ENCODE measurements around the gene TXNDC11. TPM values are rescaled to one million over a fixed set of nuclear protein-coding genes. Genes with fewer than 3 reads are reported as not detected.

The TXNDC11 gene
- total RNA-seq, 1 donor from 2014 or later, result 38.3 TPM

DNA sequence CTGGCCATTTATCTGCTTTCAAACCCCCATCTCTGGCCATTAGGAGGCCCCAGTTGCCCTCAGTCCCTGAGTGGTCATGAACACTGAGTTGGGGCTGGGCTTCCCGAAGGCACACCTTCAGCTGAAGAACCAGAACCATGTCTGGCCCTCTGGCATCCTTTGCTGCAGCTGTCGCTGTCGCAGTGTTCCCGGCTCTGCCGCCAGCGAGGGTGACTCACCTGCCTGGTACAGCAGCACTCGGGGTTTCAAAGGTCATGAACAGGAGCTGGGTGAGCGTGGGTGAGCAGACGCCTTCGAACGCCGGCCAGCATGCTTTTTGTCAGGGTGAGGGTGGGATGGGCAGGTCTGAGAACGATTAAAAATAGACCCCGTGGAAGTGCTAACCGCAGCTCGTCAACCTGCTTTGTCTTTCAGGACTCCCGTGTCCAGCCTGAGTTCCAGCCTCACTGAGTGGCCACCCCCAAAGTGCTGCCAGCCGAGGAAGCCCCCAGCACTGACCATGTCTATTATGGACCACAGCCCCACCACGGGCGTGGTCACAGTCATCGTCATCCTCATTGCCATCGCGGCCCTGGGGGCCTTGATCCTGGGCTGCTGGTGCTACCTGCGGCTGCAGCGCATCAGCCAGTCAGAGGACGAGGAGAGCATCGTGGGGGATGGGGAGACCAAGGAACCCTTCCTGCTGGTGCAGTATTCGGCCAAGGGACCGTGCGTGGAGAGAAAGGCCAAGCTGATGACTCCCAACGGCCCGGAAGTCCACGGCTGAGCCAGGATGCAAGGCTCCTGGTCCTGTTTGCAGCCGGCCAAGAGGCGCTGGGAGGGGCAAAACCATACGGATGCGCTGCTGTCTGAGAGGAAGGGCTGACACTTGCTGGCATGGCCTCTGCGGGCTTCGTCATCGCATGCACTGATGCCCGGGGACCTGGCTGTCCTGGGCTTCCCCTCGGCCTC, 66.8 kb downstream of the TXNDC11 start:
- DNase-seq (ENCODE audit: low read depth), result peak; percentile 59

DNA sequence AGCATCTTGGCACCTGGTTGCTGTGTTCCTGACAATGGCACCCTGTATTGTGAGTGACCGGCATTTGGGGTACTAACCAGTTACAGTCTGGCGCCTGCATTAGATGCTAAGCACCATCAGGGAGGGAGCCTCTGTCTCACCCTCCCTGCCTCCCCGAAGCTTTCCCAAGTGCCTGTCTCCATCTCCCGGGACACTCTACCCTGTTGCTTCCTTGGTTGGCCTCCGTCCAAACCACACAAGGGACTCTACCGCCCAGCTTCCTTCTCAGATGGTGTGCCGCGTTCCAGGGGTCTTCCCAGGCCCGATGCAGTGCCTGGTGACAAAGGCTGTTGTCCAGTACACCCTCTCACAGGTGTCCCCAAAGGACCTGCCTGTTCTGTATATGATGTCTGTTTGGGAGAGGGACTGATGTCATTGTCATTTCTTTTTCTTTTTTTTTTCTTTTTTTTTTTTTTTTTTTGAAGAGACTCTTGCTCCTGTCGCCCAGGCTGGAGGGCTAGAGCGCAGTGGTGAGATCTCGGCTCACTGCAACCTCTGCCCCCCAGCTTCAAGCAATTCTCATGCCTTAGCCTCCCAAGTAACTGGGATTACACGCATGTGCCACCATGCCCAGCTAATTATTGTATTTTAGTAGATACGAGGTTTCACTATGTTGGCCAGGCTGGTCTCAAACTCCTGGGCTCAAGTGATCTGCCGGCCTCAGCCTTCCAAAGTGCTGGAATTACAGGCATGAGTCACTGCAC, 67.7 kb downstream of the TXNDC11 start:
- DNase-seq (ENCODE audit: low read depth), result peak; percentile 21

- DNase-seq (ENCODE audit: low read depth), result no peak
Observed at GRCh38 chr16:11674001-11674817, 68.4 kb downstream of the TXNDC11 start.

- no peak for DNase-seq (ENCODE audit: low read depth)
Observed at GRCh38 chr16:11673091-11674000, 69.3 kb downstream of the TXNDC11 start.

DNA sequence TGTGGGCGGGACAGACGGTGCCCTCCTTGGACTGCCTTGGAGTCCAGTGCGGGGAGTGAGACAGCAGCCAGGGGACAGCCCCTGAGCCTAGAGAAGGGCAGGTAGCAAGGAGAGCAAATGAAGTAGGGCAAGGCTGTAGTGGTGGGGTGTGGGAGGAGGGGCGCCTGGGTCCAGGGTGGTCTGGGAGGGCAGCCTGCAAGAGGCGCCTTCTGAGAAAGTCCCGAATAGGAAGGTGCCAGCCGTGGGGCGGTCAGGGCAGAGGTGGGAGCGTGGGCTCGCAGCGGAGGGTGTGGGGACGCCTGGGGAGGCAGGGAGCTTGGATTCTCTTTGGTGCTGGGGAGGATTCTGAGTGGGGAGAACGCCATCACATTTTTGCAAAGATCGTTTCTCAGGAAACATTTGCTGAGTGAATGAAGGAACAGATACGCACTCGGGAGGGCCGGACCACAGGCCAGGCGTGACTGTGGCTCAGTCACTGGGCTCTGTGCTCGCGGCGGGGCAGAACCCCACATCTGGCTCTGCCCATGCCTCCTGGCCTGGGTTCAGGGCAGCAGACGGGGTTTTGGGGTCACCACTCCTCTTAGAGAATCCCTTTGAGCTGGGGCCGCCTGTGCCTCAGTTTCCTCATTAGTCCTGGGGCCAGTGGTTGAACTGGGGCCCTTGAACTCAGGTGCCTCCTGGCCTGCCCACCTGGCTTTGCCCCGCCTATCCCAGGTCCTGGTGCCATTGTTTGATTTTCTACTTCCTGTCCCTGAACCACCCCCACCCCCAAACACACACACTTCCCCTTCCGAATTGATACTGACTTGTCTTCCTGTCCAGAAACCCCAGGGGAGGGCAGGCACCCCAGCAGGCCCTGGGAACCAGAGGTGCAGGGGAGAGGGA, 70.2 kb downstream of the TXNDC11 start:
- no peak for DNase-seq (ENCODE audit: low read depth)

- no peak for DNase-seq (ENCODE audit: low read depth)
Observed at GRCh38 chr16:11671676-11672075, 71.0 kb downstream of the TXNDC11 start.

DNA sequence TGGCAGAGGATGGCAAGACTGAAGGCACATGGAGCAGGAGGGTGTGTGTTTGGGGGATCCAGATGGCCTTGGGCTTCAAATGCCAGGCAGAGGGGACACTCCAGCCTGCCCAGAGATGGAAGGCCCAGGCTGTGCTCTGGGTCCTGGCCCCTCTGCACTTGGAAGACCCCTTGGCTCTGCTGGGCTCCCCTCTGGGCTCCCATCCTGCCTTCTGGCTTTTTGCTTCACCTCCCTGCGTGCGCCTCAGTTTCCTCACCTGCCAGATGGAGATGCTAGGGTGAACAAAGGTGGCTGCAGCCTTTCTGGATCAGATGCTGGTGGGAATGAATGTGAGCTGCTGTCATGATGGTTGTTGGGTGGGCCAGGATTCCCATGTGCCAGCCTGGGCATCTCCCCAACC, 71.4 kb downstream of the TXNDC11 start:
- no peak for DNase-seq (ENCODE audit: low read depth)

DNA sequence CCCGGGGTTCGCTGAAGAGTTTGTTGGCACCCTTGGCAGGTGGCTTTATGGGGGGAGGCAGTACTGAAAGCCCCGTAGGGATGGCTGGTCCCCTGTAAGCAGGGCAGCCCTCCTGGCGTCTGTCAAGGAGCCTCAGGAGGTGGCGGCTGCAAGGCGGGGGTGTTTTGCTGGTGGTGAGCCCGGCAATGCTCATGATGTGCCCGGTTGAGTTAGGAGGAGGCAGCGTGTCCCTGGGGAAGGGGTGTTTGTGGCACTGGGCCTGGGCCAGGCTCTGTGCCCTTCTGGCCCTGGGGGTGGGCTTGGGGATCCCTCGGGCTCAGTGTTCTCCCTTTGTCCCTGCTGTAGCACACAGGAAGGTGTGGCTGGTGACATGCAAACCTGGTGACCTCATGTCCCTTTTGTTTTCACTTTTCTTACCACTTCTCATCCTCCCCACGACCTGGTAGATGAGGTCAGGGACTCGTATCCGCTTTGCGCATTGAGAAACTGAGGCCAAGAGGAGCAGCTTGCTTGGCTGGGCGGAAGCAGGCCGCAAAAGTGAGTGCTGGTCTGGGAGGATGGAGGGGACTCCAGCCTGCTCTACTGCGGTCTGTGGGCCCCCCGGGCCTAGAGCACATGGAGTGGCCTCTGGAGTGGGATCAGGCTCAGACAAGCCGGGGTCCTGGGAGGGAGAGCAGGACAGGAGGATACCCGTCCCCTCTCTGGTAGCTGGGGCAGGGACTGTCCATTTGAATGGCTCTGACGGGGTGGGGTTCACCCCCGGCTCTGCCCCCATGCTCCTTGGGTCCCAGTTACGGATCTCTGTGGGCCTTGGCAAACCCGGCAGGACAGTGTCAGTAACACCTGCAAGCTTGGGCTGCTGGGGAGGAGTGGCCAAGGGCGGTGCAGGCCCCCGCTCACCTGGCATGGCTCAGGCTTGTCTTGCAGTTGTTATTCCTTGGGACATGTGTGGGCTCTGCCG, 72.2 kb downstream of the TXNDC11 start:
- no peak for DNase-seq (ENCODE audit: low read depth)

DNA sequence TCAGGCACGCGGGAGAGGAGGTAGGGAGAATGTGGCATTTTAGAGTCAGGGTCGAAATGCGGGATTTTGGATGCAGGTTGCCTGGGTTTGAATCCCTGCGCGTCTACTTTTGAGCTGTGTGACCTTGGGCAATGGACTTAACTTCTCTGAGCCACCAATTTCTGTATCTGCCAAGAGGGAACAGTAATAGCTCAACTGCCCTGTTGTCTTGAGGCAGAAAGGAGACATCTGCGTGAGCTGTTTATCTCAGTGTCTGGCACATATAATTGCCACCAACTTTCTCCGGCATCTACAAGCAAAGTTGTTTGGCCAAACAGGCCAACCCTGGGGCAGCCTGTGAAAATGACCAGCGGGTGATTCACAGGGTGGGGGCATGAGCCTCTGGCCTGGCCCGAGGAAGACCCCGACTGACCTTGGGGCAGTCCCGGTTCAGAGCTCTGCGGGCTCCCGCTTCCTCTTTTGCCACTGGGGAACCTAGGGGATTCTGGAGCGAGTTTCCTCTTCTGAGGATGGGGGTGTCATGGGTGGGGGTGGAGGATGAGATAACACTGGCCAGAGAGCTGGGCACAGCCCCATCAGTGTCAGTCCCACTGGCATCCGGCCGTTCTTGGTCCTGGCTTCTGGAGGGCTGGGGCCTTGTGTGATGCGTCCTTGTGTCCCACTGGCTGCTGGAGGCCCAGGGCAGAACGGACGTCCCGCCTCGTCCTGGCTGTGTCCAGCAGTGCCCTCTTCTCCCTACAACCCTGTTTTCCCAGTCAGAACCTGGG, 73.1 kb downstream of the TXNDC11 start:
- no peak for DNase-seq (ENCODE audit: low read depth)

DNA sequence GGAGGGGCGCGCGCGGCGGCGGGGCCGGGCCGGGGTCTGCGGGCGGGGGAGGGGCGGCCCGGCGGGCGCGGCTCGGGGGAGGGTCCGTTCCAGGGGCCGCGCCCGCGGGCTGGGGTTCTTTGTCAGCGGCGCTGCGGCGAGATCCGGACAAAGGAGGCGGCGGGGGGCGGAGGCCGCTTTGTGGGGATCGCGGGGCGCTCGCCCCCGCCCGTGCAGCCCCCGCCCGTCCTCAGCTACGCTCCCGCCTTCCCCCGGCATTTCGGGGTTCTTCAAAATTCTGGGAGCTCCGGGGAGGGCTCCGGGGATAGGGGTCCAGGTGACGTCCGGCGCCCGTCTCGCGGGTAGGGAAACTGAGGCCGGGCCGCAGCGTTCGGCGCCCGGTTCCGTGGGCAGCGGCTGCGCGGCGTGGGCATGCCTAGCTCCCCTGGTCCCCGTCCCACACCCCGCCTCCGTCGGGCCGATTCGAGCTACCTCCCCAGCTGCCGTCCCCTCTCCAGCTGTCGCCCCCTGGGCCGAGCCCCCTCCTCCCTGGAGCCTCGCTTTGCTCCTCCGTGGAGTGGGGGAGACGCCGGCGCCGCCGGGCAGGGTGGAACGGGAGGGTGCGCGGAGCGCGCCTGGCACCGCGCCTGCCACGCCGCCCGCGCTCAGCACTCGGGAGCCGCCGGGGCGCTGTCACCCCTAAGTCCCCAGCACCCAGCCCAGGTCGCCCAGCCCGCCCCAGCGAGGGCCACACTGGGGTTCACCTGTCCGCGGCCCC, 73.9 kb downstream of the TXNDC11 start:
- DNase-seq (ENCODE audit: low read depth), result no peak

DNA sequence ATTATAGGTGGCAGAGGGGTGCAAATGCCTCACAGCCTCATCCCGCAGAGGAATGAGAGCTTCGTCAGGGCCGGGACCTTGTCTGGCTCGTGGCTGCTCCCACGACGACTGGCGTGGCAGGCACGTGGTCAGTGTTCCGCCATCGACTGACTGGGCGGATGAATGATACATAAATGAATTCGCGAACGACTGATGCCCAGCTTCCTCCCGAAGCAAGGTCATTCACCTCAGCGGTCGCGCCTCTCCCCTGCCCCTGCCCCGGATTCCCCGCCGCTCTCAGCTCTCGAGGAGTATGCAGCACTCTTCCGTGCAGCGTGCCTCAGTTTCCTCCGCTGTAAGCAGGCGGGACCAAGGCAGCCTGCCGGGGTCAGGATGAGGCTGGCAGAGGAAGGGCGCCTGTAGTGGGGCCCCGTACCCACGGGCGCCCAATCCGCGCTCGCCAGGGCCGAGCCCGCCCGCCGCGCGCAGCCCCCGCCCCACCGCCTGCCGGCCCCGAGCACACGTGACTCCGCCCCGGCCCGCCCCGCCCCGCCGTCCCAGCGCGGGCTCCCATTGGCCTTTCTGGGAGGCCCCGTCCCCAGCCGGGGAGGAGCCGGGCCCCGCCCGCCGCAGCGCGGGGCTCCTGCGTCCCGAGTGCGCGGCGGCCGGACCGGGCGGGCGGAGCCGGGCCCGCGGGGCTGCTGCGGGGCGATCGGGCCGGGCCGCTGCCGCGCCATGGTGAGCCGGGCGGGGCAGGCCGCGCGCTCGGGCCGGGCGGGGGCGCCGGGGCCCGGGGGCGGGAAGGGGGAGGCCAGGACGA, 74.6 kb downstream of the TXNDC11 start, which contains the start of gene SNN:
TSS of gene SNN (plus strand) at position 632 of the 799 bp plus-strand sequence. CDS start 7,605 bp downstream, outside the sequence.
- peak; percentile 22 for DNase-seq (ENCODE audit: low read depth)

- no peak for DNase-seq (ENCODE audit: low read depth)
Observed at GRCh38 chr16:11667221-11667823, 75.3 kb downstream of the TXNDC11 start.

DNA sequence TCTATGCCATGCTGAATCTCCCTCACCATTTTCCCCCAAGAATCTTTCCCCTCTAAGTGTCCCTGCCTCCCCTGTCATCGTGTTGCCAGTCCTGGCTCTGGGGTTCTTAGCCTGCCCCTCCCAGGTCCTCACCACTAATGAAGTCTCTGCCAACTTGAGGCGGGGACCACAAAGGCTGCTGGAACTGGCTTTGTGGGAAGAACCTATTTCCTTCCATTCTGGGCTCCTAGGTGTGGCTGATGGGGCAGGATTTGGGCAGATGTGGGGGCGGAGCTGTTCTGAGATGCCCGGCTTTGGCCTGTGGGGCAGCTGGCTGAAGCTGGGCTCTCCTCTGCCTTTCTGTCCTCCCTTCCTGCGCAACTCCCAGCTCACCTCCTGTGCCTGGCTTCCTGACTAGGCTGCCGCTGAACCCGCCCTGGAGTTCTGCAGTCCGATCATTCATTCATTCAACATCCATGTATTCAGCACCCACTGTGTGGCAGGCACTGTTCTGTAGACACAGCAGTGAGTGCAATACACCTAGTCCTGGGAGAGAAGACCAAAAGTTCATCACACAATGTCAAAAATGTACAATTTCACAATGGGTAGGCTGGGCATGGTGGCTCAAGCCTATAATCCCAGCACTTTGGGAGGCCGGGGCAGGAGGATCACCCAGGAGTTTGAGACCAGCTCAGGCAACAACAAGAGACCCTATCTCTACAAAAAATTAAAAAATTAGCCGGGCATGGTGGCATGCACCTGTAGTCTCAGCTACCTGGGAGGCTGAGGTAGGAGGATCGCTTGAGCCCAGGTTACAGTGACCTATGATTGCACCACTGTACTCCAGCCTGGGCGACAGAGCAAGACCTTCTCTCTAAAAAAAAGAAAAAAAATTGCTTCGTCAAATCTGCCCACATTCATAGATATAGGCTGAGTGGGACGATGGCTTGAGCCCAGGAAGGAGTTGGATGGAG, 76.3 kb downstream of the TXNDC11 start:
- no peak for DNase-seq (ENCODE audit: low read depth)

DNA sequence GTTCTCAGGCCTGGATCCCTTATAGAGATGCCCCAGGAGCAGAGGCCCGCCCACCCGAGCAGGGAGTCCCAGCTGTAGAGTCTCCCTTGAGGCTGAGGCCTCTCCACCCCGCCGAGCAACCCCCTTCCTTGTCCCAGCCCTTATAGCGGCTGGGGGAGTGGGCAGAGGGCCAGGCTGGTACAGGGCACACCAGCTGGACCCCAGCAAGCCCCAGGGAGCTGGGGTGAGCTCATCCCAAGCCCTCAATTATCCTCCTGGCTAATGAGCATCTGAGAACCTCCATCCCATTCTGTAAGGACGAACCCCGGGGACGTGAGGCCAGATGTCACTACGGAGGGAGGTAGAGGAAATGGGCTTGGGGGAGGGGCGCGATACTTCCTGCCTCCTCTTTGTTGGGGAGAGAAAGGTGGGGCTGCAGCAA, 77.6 kb downstream of the TXNDC11 start:
- no peak for DNase-seq (ENCODE audit: low read depth)

- no peak for DNase-seq (ENCODE audit: low read depth)
Observed at GRCh38 chr16:11662582-11662981, 80.1 kb downstream of the TXNDC11 start.

All from renal cortical epithelial cell (primary cell).